Measurements from ENCODE around the gene ZKSCAN8.
"Not testable (repeated sequence)": the region's sequence is repeated elsewhere in the genome, so short reads cannot be mapped to it uniquely, and the experiment has no call there.

The ZKSCAN8 gene

DNA sequence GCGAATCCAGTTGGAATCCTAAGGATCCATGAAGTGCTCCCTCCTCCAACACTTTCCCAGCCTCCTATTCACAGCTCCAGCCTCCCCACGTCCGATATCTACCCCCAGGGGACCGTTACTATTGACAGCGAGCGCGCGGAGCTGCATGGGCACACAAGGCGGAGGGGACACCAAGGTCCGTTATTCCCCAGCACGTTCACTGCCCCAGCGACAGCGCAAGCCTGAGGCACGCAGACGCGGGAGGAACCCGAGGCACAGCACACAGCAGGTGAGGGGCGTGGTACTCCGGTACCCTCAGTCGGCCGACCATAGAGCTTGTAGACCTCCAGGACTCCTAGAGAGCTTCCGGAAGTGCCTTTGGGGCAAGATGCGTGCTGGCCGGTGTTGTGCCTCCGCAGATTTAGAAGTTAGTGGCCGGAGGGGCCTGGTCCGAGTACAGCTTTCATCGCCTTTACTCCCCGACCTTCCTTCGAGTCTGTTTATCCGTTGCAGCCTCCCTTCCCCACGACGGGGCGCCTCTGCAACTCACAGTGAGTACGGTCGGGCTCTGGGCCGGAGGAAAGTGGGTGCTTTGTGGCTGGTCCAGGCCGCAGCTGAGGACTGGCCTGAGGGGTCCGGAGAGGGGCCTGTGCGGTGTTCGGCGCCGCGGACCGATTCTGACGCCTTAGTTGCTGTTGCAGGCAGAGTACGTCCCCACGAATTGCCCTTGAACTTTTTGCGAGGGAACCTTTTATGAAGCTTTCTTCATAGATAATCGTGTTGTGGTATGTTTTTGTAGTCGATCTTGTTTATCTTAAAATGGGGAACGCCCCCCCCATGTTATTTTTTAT lies at the start of gene ZKSCAN8:
ZKSCAN8 (plus strand) TSS at position 384 of the 830 bp plus-strand sequence. CDS start 6,525 bp downstream, outside the sequence.
- peak; percentile 96 for DNase-seq (ENCODE audit: low spot score)

DNA sequence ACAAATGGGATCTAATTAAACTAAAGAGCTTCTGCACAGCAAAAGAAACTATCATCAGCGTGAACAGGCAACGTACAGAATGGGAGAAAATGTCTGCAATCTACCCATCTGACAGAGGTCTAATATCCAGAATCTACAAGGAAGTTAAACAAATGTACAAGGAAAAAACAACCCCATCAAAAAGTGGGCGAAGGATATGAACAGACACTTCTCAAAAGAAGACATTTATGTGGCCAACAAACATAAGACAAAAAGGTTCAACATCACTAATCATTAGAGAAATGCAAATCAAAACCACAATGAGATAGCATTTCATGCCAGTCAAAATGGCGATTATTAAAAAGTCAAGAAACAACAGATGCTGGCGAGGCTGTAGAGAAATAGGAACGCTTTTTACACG lies 39.5 kb upstream of the ZKSCAN8 start:
- not testable (repeated sequence) for DNase-seq (ENCODE audit: low spot score)

DNA sequence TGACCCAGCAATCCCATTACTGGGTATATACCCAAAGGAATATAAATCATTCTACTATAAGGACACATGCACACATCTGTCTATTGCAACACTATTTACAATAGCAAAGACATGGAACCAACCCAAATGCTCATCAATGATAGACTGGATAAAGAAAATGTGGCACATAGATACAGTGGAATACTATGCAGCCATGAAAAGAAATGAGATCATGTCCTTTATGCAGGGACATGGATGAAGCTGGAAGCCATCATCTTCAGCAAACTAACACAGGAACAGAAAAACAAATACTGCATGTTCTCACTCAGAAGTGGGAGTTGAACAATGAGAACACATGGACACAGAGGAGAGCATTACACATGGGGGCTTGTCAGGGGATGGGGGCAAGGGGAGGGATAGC lies 39.0 kb upstream of the ZKSCAN8 start:
- DNase-seq (ENCODE audit: low spot score): not testable (repeated sequence)

DNA sequence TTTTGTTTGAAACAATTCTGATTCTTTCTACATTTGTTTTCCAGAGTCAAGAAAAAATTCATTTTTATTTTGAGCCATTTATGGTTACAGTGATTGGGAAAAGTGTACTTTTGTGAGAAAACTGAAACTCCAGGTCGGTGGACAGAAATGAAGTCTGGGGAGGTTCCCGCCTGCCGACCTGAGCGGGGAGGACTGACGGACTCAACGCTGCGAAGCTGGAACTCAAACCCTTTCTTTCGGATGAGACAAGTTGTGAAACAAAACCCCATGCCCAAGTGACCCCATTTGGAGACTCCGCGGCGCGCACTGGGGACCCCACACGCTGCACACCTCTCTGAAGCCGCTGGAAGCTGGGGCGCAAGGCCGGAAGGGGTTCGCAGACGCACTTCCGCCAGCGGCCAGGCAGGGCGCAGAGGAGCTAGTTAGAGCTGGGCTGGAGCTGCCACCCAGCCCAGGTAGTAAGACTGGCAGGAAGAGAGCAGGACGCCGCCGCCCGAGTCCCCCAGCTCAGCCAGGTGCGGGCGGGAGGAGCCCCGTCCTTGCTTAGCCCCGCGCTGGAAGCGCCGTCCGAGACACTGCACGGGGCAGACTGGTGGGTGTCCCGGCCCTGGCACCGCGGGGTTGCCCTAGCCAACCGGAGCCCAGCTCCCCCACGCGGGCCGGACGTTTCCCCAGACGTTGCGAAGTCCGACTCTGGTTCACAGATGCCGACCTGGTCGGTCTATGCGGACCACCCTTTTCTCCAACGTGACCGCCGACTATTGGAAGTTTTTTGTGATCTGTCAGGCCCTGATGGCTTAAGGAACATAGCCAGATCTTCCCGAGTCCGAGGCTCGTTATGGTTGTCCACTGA lies 37.1 kb upstream of the ZKSCAN8 start:
- DNase-seq (ENCODE audit: low spot score): peak; percentile 92

DNA sequence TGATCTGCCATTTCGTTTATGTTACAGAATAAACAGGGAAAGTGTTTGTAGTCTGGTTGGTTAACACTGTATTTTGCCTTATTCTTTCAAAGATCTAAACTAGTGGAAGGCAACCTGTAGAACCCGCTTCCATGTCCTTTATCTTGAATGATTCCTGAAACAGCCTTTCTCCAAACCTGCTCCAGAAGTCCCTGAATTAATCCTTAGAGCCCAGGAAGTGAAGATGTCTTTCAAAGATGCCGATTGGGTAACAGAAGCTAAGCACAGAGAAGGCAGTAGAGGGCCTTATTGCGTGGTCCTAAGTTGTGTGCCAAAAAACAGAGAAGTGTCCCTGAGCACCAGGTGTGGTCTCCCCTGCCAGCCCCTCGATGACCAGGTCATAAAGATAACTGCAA lies 36.4 kb upstream of the ZKSCAN8 start:
- DNase-seq (ENCODE audit: low spot score): peak; percentile 70

DNA sequence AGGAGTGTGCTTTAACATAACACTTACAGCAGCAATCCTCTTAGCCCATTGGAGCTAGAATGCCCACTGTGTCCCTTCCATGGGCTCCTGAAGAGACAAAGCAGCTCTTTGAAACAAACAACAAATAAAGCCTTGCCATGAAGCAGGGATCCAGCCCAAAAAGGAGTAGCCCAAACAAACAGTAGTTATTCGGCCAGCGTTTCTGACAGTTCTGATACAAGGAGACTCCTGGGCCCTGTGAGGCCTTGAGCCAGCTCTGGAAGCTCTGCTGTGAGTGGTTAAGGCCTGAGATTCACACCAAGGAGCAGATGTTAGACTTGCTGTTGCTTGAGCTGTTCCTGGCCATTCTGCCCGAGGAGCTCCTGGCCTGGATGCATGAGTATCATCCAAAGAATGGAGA lies 34.2 kb upstream of the ZKSCAN8 start:
- DNase-seq (ENCODE audit: low spot score): no peak

DNA sequence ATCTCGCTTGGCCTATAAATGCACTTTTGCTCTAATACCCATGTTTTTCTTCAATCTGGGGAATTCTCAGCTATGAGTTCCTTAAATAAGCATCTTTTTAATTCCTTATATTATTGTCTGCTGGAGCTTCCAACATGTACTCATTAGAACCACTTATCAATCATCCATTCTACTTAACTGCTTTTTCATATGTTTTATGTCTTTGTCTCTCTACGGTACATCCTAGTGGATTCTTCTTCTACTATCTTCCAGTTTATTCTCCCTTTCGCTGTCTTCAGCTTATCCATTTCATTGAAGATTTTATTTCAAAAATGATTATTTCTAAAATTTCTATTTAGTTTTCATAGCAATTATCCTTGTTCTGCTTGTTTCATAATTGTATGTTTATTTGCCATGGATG lies 29.7 kb upstream of the ZKSCAN8 start:
- DNase-seq (ENCODE audit: low spot score): no peak

DNA sequence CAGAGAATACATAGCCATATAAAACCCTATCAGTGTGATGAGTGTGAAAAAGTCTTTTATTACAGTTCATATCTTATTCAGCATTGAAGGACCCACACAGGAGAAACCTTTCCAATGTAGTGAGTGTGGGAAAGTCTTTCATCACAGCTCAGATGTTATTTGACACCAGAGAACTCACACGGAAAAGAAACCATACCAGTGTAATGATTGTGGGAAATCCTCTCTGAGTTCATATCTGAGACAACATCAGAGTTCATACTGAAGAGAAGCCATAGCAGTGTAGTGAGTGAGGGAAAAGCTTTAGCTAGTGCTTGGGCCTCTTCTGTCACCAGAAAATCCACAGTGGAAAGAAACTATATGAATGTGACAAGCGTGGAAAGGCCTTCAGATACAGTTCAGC lies 25.9 kb upstream of the ZKSCAN8 start:
- DNase-seq (ENCODE audit: low spot score): no peak

DNA sequence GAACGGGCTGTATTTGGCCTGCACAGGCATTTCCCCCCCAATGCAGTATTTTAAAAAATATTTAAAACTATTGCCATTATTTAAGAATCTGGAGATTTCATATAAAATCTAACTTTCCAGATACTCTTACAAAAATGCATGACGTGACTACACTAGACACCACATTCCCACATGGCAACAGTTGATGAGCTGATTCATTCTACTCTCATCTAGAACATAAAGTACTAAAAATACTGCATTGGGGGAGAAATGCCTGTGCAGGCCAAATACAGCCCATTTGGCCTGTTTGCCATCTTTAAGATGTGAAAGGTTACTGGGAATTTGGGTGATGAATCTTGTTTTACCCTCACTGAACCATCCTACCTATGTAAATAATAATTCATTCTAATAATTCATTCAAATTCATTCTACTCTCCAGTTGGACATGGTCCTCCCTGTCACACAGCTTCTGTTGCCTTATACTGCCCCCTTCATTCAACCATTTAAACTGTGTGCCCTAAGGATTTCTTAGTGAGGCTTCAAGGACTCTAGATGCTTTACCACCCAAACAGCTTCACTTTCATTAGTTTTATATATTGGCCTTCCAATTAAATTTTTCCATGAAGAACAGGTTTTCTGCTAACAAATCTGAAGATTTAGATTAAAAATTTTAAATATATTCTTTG lies 24.2 kb upstream of the ZKSCAN8 start:
- no peak for DNase-seq (ENCODE audit: low spot score)

DNA sequence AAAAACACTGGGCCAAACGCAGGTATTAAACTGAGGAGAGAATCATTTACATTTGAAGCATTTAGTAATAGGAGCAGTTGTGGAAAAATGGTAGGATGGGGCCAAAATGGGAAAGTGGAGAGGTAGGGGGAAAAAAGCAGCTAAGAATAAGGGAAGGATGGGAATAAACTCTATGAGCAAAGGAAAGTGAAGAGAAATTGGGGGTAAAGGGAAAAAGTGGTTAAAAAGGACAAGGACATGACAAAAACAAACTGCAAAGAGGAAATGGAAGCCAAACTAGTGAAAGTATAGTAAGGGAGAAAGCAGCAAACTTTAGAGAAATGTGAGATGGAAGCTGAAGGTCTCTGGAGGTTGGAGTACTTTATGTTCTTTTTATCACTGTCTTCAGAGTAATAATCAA lies 23.5 kb upstream of the ZKSCAN8 start:
- DNase-seq (ENCODE audit: low spot score): no peak

DNA sequence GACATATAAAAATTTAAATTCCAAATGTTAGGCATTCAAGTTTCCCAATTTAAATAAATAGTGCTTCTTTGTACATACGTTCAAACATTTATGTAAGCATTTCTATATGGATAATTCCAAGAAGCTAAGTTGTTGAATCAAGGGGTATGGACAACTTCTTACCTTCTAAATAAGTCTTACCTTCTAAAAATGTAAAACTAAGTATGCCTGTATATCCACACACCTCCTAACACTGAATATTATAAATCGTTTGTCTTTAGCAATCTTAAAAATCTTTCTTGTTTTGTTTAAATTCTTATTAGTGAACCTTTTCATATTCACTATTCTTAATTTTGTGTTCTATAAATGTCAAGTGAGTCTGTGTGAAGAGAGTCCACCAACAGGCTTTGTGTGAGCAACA lies 19.8 kb upstream of the ZKSCAN8 start:
- DNase-seq (ENCODE audit: low spot score): no peak

DNA sequence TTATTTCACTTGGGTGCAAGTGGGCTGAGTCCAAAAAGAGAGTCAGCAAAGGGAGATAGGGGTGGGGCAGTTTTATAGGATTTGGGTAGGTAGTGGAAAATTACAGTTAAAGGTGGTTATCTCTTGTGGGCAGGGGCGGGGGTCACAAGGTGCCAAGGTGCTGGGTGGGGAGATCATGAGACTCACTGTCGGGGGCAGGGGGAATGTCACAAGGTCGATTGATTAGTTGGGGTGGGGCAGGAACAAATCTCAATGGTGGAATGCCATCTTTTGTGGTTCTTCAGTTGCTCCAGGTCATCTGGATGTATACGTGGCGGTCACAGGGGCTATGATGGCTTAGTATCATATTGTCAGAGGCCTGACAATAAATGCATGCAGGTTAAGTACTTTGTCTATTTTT lies 19.4 kb upstream of the ZKSCAN8 start:
- DNase-seq (ENCODE audit: low spot score): not testable (repeated sequence)

DNA sequence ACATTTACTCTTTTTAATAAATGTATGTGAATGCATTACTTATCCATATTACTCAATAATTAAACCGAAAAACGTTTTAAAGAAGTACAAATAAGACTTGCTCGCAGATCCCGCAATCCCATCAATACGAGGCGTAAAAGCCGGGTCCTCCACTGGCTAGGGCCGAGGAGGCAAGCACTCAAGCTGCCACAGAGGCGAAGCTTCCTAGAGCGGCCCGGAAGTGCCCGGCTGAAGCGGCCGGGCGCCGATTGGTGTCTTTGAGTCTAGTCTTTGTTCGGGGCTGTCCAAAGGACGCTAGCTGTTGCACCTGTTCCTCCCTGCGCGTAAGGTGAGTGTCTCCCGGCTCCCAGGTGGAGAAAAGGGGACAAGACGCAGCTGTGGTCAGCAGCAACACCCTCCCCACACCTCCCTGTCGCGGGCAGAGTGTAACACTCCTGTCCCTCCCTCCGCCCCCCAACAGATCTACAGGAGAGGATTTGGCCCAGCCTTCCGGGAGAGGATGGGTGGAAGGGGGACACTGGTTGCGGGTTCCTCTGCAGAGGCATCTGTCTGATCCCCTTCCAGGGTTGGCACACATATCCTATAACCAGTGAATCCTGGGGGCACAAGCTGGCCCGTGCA lies 17.2 kb upstream of the ZKSCAN8 start, which contains the start of gene ZSCAN16:
ZSCAN16 (plus strand) TSS at position 260 of the 621 bp plus-strand sequence. CDS start 835 bp downstream, outside the sequence.
- DNase-seq (ENCODE audit: low spot score): peak; percentile 89

DNA sequence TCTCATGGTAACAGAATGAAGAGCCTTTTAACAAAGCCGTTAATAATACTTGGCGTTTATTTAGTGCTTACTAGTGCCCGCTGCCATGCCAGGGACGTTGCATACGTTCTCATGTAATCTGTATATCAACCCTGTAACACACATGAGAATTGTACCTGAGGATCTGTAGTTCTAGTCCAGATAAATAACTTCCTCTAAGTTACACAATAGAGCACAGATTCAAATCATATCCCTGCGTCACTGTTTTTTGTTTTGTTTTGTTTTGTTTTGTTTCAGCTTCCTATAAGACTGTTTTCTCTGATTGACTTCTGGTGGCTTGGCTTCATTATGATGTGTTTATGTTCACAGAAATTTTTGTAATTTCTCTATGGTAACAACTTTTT lies 16.7 kb upstream of the ZKSCAN8 start:
- no peak for DNase-seq (ENCODE audit: low spot score)

DNA sequence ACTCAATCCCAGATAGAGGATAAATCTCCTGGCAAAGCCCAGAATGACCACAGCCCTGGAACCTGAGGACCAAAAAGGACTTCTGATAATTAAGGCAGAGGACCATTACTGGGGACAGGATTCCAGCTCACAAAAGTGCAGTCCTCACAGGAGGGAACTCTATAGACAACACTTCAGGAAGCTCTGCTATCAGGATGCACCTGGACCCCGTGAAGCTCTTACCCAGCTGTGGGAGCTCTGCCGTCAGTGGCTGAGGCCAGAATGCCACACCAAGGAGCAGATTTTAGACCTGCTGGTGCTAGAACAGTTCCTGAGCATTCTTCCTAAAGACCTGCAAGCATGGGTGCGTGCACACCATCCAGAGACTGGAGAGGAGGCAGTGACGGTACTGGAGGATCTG lies 16.3 kb upstream of the ZKSCAN8 start:
- no peak for DNase-seq (ENCODE audit: low spot score)

DNA sequence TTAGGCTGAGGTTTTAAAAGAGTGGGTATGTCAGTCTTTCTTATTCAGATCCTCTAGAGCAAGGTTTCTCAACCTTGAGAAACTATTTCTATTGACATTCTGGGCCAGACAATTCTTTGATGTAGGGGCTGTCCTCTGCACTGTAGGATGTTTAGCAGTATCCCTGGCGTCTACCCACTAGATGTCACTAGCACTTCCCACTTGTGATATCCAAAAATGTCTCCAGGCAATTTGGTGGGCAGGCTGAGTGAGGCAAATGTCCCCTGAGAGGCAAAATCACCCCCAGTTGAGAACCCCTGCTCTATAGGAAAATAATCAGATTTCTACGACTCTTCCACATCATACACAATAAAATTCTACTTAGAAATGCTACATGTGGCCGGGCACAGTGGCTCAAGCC lies 7.7 kb upstream of the ZKSCAN8 start:
- DNase-seq (ENCODE audit: low spot score): peak; percentile 76

DNA sequence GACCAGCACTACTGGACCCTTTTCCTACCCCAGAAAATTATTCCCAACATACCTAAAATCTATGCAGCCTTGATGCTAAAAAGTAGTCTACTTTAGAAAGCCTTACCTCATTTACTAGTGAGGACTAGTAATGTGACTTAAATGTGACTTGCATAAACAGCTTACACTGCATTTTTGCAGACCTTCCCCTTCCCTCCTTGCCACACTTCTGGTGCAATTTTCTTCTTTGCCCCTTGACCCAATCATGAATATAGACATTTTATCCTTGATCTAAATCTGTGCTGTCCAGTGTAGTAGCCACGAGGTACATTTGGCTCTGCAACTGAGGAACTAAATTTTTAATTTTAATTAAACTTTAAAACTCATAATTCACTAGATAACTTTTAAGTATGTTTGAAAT lies 7.0 kb upstream of the ZKSCAN8 start:
- no peak for DNase-seq (ENCODE audit: low spot score)

DNA sequence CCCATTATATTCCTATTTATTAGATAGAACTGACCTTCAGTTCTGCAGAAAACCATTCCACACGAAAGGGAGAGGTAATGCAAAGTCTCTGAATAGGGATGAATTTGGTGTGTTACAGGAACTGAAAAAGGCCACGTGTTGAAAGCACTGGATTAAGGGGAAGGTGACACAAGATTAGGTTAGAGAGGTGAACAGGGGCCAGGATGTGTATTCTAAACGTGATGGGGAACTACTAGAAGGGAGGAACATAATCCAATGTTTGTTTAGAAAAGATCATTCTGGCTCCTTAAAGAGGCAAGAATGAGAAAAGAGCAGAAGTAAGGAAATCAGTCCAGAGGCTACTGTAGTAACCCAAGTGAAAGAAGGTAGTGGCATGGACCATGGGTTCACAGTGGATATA lies 6.3 kb upstream of the ZKSCAN8 start:
- peak; percentile 59 for DNase-seq (ENCODE audit: low spot score)

DNA sequence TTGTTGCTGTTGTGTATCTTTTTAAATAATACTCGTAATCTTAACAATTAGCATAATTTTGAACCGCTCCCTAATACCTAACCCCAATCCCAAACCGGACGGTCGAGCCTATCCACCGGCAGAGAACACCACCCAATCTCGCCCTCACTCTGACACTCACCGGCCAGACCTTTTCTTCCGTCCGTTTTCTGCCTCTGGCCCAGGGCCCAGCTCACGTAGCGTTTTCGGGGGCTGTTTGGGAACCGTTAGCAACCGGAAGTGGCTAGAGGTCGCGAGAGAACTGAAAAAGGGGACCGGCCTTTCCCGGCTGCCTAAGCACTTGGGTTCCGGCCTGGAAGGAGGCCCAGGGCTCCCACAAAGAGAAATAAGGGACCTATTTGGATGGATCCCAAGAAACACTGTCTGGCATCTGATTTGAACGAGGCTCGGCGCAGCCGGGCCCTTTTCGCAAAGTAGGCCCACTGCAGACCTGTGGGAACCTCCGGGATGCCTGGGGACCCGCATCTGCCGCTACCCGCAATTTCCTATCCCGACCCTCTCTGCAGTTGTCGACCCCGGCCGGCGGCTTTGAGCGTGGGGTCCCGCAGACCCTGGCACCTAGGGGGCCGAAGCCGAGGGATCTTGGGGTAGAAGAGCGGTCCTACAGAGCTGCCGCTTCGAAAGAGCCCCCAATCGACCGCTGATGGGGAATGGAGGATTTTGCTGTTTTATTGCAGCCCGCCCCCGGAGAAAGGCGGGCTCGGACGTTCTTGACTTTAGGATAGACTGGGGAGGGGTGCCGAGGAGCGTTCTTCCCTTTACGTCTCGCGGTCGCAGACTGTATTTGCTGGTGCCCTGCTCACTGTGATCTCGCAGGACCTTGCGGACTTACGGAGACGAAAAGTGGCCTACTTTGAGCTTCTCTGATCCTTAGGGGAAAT lies 4.8 kb upstream of the ZKSCAN8 start:
- DNase-seq (ENCODE audit: low spot score): peak; percentile 98

DNA sequence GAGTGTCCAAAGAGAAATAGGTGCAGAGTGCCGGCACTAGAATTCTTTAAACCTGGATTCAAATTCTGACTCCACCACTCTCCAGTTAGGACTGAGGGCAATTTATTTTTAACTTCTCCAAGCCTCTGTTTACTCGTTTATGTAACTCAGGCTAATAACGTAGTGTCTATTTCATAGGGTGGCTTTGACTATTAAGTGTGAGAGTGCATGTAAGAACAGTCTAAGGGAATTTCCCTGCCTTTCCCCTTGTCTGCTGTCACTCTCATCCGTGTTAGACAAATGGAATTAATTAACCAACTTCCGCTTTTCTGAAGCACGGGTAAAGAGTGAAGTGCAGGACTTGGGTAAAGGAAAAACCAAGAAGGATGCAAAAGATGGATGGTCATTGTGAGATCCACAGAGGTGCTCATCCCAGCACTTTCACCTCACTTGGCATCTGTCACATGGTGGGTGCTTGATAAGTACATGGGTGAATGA lies 4.1 kb upstream of the ZKSCAN8 start:
- DNase-seq (ENCODE audit: low spot score): peak; percentile 47
